Measurements from ENCODE around the gene TIFAB. TPM values are rescaled to one million over a fixed set of nuclear protein-coding genes. Genes with fewer than 3 reads are reported as not detected.

Gene TIFAB
- total and polyA plus RNA-seq, 7 donors, result 0.46 to 1.4 TPM; not detected in 5

GRCh38 chr5:135405082-135405481 is 47.1 kb downstream of the TIFAB start:
- WGBS, 2 donors, result 87 to 93% methylated on average over 2 of the region's 2 CpGs
- no peaks in the 10 kb centered on the region for H3K27me3 ChIP-seq
- peaks cover 0 to 3% (median under 1%) of the 10 kb centered on the region in 4 donors for H3K4me1 ChIP-seq
- intact Hi-C loops (cut with DNase I), result no loop called here
- H3K9me3 ChIP-seq, result no peaks in the 10 kb centered on the region
- no peaks in the 10 kb centered on the region for H3K36me3 ChIP-seq
- H3K4me3 ChIP-seq, result no peak overlapping the region
- DNase-seq, result no peak
- no peak for TF ChIP-seq POLR2A (IDR thresholded peaks at IDR 0.05)
- TF ChIP-seq CTCF (IDR thresholded peaks at IDR 0.05), result no peak
- TF ChIP-seq EP300 (IDR thresholded peaks at IDR 0.05), result no peak
- TF ChIP-seq POLR2AphosphoS5 (IDR thresholded peaks at IDR 0.05), result no peak
- no peak overlapping the region for H3K27ac ChIP-seq

GRCh38 chr5:135402031-135402430 is 50.1 kb downstream of the TIFAB start:
- 90 to 93% methylated on average over 2 of the region's 2 CpGs for WGBS, 2 donors
- TF ChIP-seq POLR2AphosphoS5 (IDR thresholded peaks at IDR 0.05) (no peak), POLR2A (IDR thresholded peaks at IDR 0.05) (no peak), EP300 (IDR thresholded peaks at IDR 0.05) (no peak), CTCF (IDR thresholded peaks at IDR 0.05) (no peak)
- no peak for DNase-seq
- Histone ChIP-seq H3K27ac (no peak overlapping the region), H3K4me3 (no peak overlapping the region), H3K9me3 (no peaks in the 10 kb centered on the region), H3K36me3 (no peaks in the 10 kb centered on the region), H3K4me1 (peaks cover 0 to 24% (median 15%) of the 10 kb centered on the region in 4 donors), H3K27me3 (no peaks in the 10 kb centered on the region)
- intact Hi-C loops (cut with DNase I), result no loop called here

GRCh38 chr5:135400866-135401265 is 51.3 kb downstream of the TIFAB start:
- DNase-seq, result no peak
- H3K9me3 ChIP-seq, result no peaks in the 10 kb centered on the region
- 45 to 64% methylated on average over 5 of the region's 5 CpGs for WGBS, 2 donors
- no peak overlapping the region for H3K27ac ChIP-seq
- no peak overlapping the region for H3K4me3 ChIP-seq
- no peaks in the 10 kb centered on the region for H3K27me3 ChIP-seq
- H3K36me3 ChIP-seq, result no peaks in the 10 kb centered on the region
- TF ChIP-seq POLR2A (IDR thresholded peaks at IDR 0.05), result no peak
- TF ChIP-seq POLR2AphosphoS5 (IDR thresholded peaks at IDR 0.05), result no peak
- no peak for TF ChIP-seq CTCF (IDR thresholded peaks at IDR 0.05)
- TF ChIP-seq EP300 (IDR thresholded peaks at IDR 0.05), result no peak
- intact Hi-C loops (cut with DNase I), result no loop called here
- H3K4me1 ChIP-seq, result peaks cover 0 to 36% (median 27%) of the 10 kb centered on the region in 4 donors

- Histone ChIP-seq H3K27me3 (no peaks in the 10 kb centered on the region), H3K4me1 (peaks cover 0 to 45% (median 36%) of the 10 kb centered on the region in 4 donors), H3K9me3 (no peaks in the 10 kb centered on the region), H3K36me3 (no peaks in the 10 kb centered on the region), H3K4me3 (peak overlapping the region; percentile 80 to 90 (median 82)), H3K27ac (peak overlapping the region; percentile 81 to 93 (median 88))
- no peak for DNase-seq
- 39 to 78% methylated on average over 25 of the region's 25 CpGs for WGBS, 2 donors
- TF ChIP-seq CTCF (IDR thresholded peaks at IDR 0.05), result no peak
- intact Hi-C loops (cut with DNase I), result no loop called here
These were observed 52.2 kb downstream of the TIFAB start for GRCh38 chr5:135399794-135400542.

Measured in sigmoid colon (tissue), 7 donors.